ENCODE measurements around the gene LILRB4.
"Not testable (repeated sequence)": the region's sequence is repeated elsewhere in the genome, so short reads cannot be mapped to it uniquely, and the experiment has no call there.

The LILRB4 gene

GRCh38 chr19:54662730-54663129 lies at the start of gene LILRB4:
Gene LILRB4 (plus strand): TSS chr19:54662985. CDS start chr19:54663034, 49 bp downstream.
- no peak for DNase-seq

- no peak for DNase-seq
Observed at GRCh38 chr19:54614726-54615125, 48.1 kb upstream of the LILRB4 start.

- no peak for DNase-seq
Observed at GRCh38 chr19:54616057-54616456, 46.7 kb upstream of the LILRB4 start.

GRCh38 chr19:54616821-54617560 lies 45.8 kb upstream of the LILRB4 start:
- no peak for DNase-seq

- no peak for DNase-seq
Observed at GRCh38 chr19:54620464-54620863, 42.3 kb upstream of the LILRB4 start.

GRCh38 chr19:54622431-54622830 lies 40.4 kb upstream of the LILRB4 start:
- no peak for DNase-seq

GRCh38 chr19:54624234-54624633 lies 38.6 kb upstream of the LILRB4 start:
- not testable (repeated sequence) for DNase-seq

GRCh38 chr19:54624934-54625730 lies 37.7 kb upstream of the LILRB4 start:
- not testable (repeated sequence) for DNase-seq

- DNase-seq: no peak
Observed at GRCh38 chr19:54626757-54627156, 36.0 kb upstream of the LILRB4 start.

- DNase-seq: not testable (repeated sequence)
Observed at GRCh38 chr19:54627912-54628311, 34.9 kb upstream of the LILRB4 start.

- DNase-seq: not testable (repeated sequence)
Observed at GRCh38 chr19:54630262-54630661, 32.5 kb upstream of the LILRB4 start, which contains the start of gene LILRB1. Gene LILRB1 (plus strand): TSS chr19:54630484. CDS start chr19:54631074, 590 bp downstream.

GRCh38 chr19:54630782-54631181 lies 32.0 kb upstream of the LILRB4 start:
- DNase-seq: no peak

- DNase-seq: not testable (repeated sequence)
Observed at GRCh38 chr19:54631489-54632337, 31.1 kb upstream of the LILRB4 start.

GRCh38 chr19:54632517-54632916 lies 30.3 kb upstream of the LILRB4 start:
- DNase-seq: not testable (repeated sequence)

- no peak for DNase-seq
Observed at GRCh38 chr19:54633401-54633800, 29.4 kb upstream of the LILRB4 start.

GRCh38 chr19:54636081-54636480 lies 26.7 kb upstream of the LILRB4 start:
- DNase-seq: not testable (repeated sequence)

GRCh38 chr19:54638683-54639082 lies 24.1 kb upstream of the LILRB4 start:
- DNase-seq: no peak

GRCh38 chr19:54642953-54643352 lies 19.8 kb upstream of the LILRB4 start:
- DNase-seq: not testable (repeated sequence)

GRCh38 chr19:54643583-54643982 lies 19.2 kb upstream of the LILRB4 start:
- not testable (repeated sequence) for DNase-seq

- no peak for DNase-seq
Observed at GRCh38 chr19:54644056-54644455, 18.7 kb upstream of the LILRB4 start.

- no peak for DNase-seq
Observed at GRCh38 chr19:54646331-54646841, 16.4 kb upstream of the LILRB4 start.

- no peak for DNase-seq
Observed at GRCh38 chr19:54648129-54648528, 14.7 kb upstream of the LILRB4 start.

Measured in DMS153 (cell line).